Liver (tissue), 3 donors: ENCODE data around the gene GNG7.
A peak's percentile ranks its signal among the peaks of the same experiment; 100 is the strongest.

Source experiments
- CTCF ChIP-seq: fragments of 150-350 bp; IDR thresholded peaks from 2 replicates; pipeline ENCODE4 v1.5.1; 2017; ENCODE audit warnings: improper control_type of control experiment, low read depth, low read length; ENCODE audit not compliant: missing input control
- GABPA ChIP-seq, 2 donors: IDR thresholded peaks in 1 of 2; conservative IDR thresholded peaks in 1 of 2; 2 replicates each; pipeline ENCODE4 v1.6.1; 2016; ENCODE audit warnings: antibody characterized with exemption in 2 of 2, mild to moderate bottlenecking in 1 of 2, moderate library complexity in 1 of 2
- HNF4G ChIP-seq: IDR thresholded peaks from 2 replicates; pipeline ENCODE4 v1.6.1; 2016; ENCODE audit warnings: antibody characterized with exemption
- JUND ChIP-seq, 2 donors: IDR thresholded peaks; 2 replicates each; pipeline ENCODE4 v1.6.1; 2016; ENCODE audit warnings: antibody characterized with exemption in 2 of 2
- SP1 ChIP-seq: IDR thresholded peaks from 2 replicates; pipeline ENCODE4 v1.6.1; 2018; ENCODE audit warnings: antibody characterized with exemption, mild to moderate bottlenecking
- TAF1 ChIP-seq: conservative IDR thresholded peaks from 2 replicates; pipeline ENCODE4 v1.6.1; 2016; ENCODE audit warnings: antibody characterized with exemption, mild to moderate bottlenecking
- YY1 ChIP-seq: IDR thresholded peaks from 2 replicates; pipeline ENCODE4 v1.6.1; 2016; ENCODE audit warnings: antibody characterized with exemption, mild to moderate bottlenecking
- TF ChIP-seq, protein P1 (sequence below): IDR thresholded peaks from 2 replicates; pipeline ENCODE4 v1.6.1; 2016; ENCODE audit warnings: antibody characterized with exemption
- donor health status: healthy.
- donor health status: healthy.

DNA sequence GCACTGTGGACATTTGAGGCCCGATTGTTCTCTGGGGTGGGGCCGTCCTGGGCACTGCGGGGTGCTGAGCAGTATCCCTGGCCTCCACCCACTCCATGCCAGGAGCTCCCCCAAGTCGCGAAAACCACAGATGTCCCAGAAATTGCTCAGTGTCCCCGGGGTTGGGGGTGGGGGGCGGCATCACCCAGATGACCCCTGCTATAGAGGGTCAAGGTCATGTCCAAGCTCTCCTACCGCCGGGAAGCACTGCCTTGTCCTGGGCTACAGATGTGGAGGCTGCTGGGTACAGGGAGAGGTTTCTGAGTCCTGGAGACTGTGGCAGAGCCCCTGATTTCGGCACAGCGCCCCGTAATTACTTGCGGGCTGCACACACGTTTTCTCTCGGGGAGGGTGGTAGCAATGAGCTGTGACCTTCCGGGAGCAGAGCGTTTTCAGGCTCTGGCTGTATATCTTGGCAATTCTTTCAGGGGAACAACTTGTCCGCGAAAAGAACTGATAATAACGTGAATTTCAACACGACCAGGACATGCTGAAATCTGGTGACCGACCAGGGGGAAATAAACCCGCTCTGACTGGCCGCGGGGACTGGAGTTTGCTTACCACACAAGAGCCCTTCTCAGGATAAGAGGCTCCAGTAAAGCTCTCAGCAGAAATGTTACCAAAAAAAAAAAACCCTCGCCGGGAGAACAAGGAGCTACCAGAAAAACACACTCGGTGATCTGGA, 68.1 kb downstream of the GNG7 start:
- TF ChIP-seq CTCF: no peak
- TF ChIP-seq TAF1: peak; percentile 85
- peak; percentile 63 to 71 for TF ChIP-seq JUND (IDR thresholded peaks at IDR 0.05)
- peak; percentile 98 for TF ChIP-seq SP1
- peak; percentile 80 for TF ChIP-seq YY1
- TF ChIP-seq, protein P1, sequence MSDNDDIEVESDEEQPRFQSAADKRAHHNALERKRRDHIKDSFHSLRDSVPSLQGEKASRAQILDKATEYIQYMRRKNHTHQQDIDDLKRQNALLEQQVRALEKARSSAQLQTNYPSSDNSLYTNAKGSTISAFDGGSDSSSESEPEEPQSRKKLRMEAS: peak; percentile 94
- TF ChIP-seq HNF4G: peak; percentile 58
- peak in 1 of 2 donors; percentile 52 for TF ChIP-seq GABPA (IDR thresholded peaks at IDR 0.05 in 1 of 2, conservative IDR thresholded peaks at IDR 0.05 in 1 of 2)
